Heart left ventricle (tissue), 16 donors: ENCODE results near the gene PRRG2. TPM values are rescaled to one million over a fixed set of nuclear protein-coding genes. Genes with fewer than 3 reads are reported as not detected.
"Not testable (repeated sequence)": the region's sequence is repeated elsewhere in the genome, so short reads cannot be mapped to it uniquely, and the experiment has no call there.

Experiments used
- ATAC-seq, 4 donors: fragments of 200-7000 bp; cut with Tn5 transposase; one replicate each; pipeline ENCODE4 v1.9.1; 2020 to 2022; ENCODE audit warnings: moderate library complexity in 4 of 4, mild to moderate bottlenecking in 3 of 4, moderate number of reproducible peaks in 1 of 4
- DNase-seq, 5 donors: peaks; one replicate each; pipeline ENCODE4 v3.0.0-alpha.2; 2020
- H3K27ac ChIP-seq, 12 donors: fragments of 200-600 bp; sonication (generic) in 4 of 12; one replicate each; pipeline versions ENCODE4 v1.5.0 to v1.8.0; 2016 to 2022; ENCODE audit warnings: mild to moderate bottlenecking in 2 of 12
- H3K27me3 ChIP-seq, 9 donors: fragments of 200-600 bp; sonication (generic) in 2 of 9; one replicate each; pipeline versions ENCODE4 v1.5.1 to v1.8.0; 2016 to 2022; ENCODE audit warnings: mild to moderate bottlenecking in 3 of 9
- H3K36me3 ChIP-seq, 9 donors: fragments of 200-600 bp; sonication (generic) in 2 of 9; one replicate each; pipeline versions ENCODE4 v1.5.0 to v1.8.0; 2018 to 2022; ENCODE audit warnings: mild to moderate bottlenecking in 2 of 9
- H3K4me1 ChIP-seq, 12 donors: fragments of 200-600 bp; sonication (generic) in 4 of 12; one replicate each; pipeline versions ENCODE4 v1.5.0 to v1.8.0; 2016 to 2022; ENCODE audit warnings: mild to moderate bottlenecking in 3 of 12
- H3K4me3 ChIP-seq, 12 donors: fragments of 200-600 bp; sonication (generic) in 4 of 12; one replicate each; pipeline versions ENCODE4 v1.5.0 to v1.8.0; 2017 to 2022; ENCODE audit warnings: mild to moderate bottlenecking in 9 of 12, moderate library complexity in 4 of 12
- H3K9me3 ChIP-seq, 12 donors: fragments of 200-600 bp; sonication (generic) in 4 of 12; one replicate each; pipeline versions ENCODE4 v1.5.0 to v1.8.0; 2016 to 2022; ENCODE audit warnings: mild to moderate bottlenecking in 1 of 12
- CTCF ChIP-seq, 12 donors: fragments of 200-600 bp; sonication (generic) in 4 of 12; IDR thresholded peaks; one replicate each; pipeline versions ENCODE4 v1.5.0 to v1.8.0; 2018 to 2022; ENCODE audit warnings: antibody characterized with exemption in 12 of 12, mild to moderate bottlenecking in 5 of 12
- POLR2A ChIP-seq, 2 donors: fragments of 450-650 bp; IDR thresholded peaks; one replicate each; pipeline ENCODE4 v1.6.1; 2017; ENCODE audit warnings: antibody characterized with exemption in 2 of 2, mild to moderate bottlenecking in 2 of 2, moderate library complexity in 2 of 2
- WGBS, 4 donors: extraction: QIAGEN DNeasy Blood & Tissue Kit in 2 of 4; methylation state at CpG; one replicate each; pipeline versions ENCODE4 v1.1.5 to v1.1.7; 2013 to 2018; 5-methylcytosine and 5-hydroxymethylcytosine counted together
- intact Hi-C, 10 donors: fragments of 100-400 bp; cut with DNase I; formaldehyde crosslinking; loops; one replicate each; pipeline versions ENCODE4 v1.11.1 to v1.14.2; 2022
- polyA plus RNA-seq, 2 donors: library from polyadenylated mRNA; stranded (reverse); fragments of 200-250 nt; gene quantifications; one replicate each; pipeline ENCODE4 v1.2.3, GENCODE V29; 2013
- total RNA-seq, 9 donors: library from RNA; depleted of rRNA in 2 of 9; stranded (reverse); fragments of >200 nt in 2 of 9; fragmentation: NEBNext Ultra II Directional in 3 of 9; extraction: Animal tissue kit (Norgen Biotek cat#: 25700) in 3 of 9; gene quantifications; one replicate each; pipeline versions ENCODE4 v1.1.0 to v1.2.4, GENCODE V29; 2016 to 2023
- donor health status: ischemic (EF 13 %, LVEDD 7.1; RV severe dilation, severe dysfunction).
- donor health status: healthy with polysubstance abuse.
- donor health status: DM: no; HTN: yes; CAD: no.
- donor health status: DM: no; HTN: no; CAD: no.
- donor health status: ischemic (EF 25% LVEDD 6.9; RV normal size, moderate dysfunction).
- donor health status: ischemic (EF 25% LVEDD 5.7; RV mildly dilated, moderate dysfunction).
- donor health status: healthy.
- donor health status: DM: yes; HTN: yes; CAD: no.
- donor health status: ischemic (EF 35%, LVEDD 5.7; RV mildly dilated, moderate dysfunction).
- donor health status: nonischemic (EF 11% LVEDD 7.7; RV severe dilation, severe dysfunction).
- donor health status: DM: yes; HTN: yes; CAD: no.
- donor health status: PGD.
- donor health status: ischemic (EF 29% LVEDD 5.4; RV normal size, mild dysfunction).
- donor health status: nonischemic (EF 23%, LVEDD 6.1; RV moderate dilation, normal function).

The PRRG2 gene
- total and polyA plus RNA-seq, 11 donors: 0.27 to 3.2 (median 0.88) TPM; not detected in 1

- H3K4me3 ChIP-seq: no peak overlapping the region
- TF ChIP-seq POLR2A (IDR thresholded peaks at IDR 0.05) (no peak), CTCF (IDR thresholded peaks at IDR 0.05) (no peak)
- peaks cover 0 to 26% (median 12%) of the 10 kb centered on the region in 9 donors for H3K36me3 ChIP-seq
- intact Hi-C loops: loop anchor here in 1 of 10 donors (5.0 kb wide), 1 partner anchor 185 kb away; the partner anchor contains the start of gene MED25
- WGBS, 4 donors: 96 to 100% (median 98%) methylated on average over 5 of the region's 5 CpGs
- ATAC-seq: no peak
- H3K27me3 ChIP-seq: no peaks in the 10 kb centered on the region
- peaks cover 0 to 43% (median 28%) of the 10 kb centered on the region in 12 donors for H3K4me1 ChIP-seq
- no peak for DNase-seq
- H3K27ac ChIP-seq: no peak overlapping the region
- H3K9me3 ChIP-seq: no peaks in the 10 kb centered on the region
Observed at GRCh38 chr19:49632576-49632975, 51.5 kb downstream of the PRRG2 start.

- not testable (repeated sequence) for H3K27ac ChIP-seq, DNase-seq, H3K4me3 ChIP-seq, ATAC-seq, H3K9me3 ChIP-seq, H3K27me3 ChIP-seq
- WGBS, 4 donors: 70 to 74% (median 72%) methylated on average over 8 to 9 of the region's 9 CpGs
- intact Hi-C loops: loop anchor here in 1 of 10 donors (5.0 kb wide), 1 partner anchor 184 kb away; the partner anchor contains the start of gene MED25
- Histone ChIP-seq H3K36me3 (peaks cover 0 to 24% (median 12%) of the 10 kb centered on the region in 9 donors), H3K4me1 (peaks cover 0 to 50% (median 33%) of the 10 kb centered on the region in 12 donors)
Observed at GRCh38 chr19:49633273-49633672, 52.2 kb downstream of the PRRG2 start.

GRCh38 chr19:49635530-49636232 lies 54.6 kb downstream of the PRRG2 start:
- ATAC-seq (no peak), DNase-seq (no peak)
- H3K9me3 ChIP-seq: no peaks in the 10 kb centered on the region
- peaks cover 0 to 60% (median 38%) of the 10 kb centered on the region in 12 donors for H3K4me1 ChIP-seq
- peaks cover 0 to 23% (median 12%) of the 10 kb centered on the region in 9 donors for H3K36me3 ChIP-seq
- TF ChIP-seq CTCF (IDR thresholded peaks at IDR 0.05) (peak in 1 of 12 donors; percentile 5), POLR2A (IDR thresholded peaks at IDR 0.05) (no peak)
- intact Hi-C loops: loop anchor here in 5 of 10 donors (5.0 kb wide), 2 partner anchors 38 to 43 kb away; partner anchors contain the start of gene PRR12 (in 4 of the 5)
- 33 to 51% (median 41%) methylated on average over 24 of the region's 24 CpGs for WGBS, 4 donors
- no peaks in the 10 kb centered on the region for H3K27me3 ChIP-seq
- no peak overlapping the region for H3K4me3 ChIP-seq
- H3K27ac ChIP-seq: peak overlapping the region in 10 of 12 donors; percentile 26 to 61 (median 54)

- intact Hi-C loops: loop anchor here in 5 of 10 donors (5.0 kb wide), 2 partner anchors 39 to 44 kb away; partner anchors contain the start of gene PRR12 (in 4 of the 5)
- ATAC-seq (no peak), DNase-seq (no peak)
- H3K4me1 ChIP-seq: peaks cover 0 to 56% (median 37%) of the 10 kb centered on the region in 12 donors
- H3K27ac ChIP-seq: peak overlapping the region in 5 of 12 donors; percentile 11 to 61 (median 55)
- peaks cover 0 to 23% (median 12%) of the 10 kb centered on the region in 9 donors for H3K36me3 ChIP-seq
- no peaks in the 10 kb centered on the region for H3K9me3 ChIP-seq
- TF ChIP-seq CTCF (IDR thresholded peaks at IDR 0.05) (no peak), POLR2A (IDR thresholded peaks at IDR 0.05) (no peak)
- no peaks in the 10 kb centered on the region for H3K27me3 ChIP-seq
- WGBS, 4 donors: 79 to 85% (median 80%) methylated on average over 24 to 30 of the region's 30 CpGs
- H3K4me3 ChIP-seq: no peak overlapping the region
Observed at GRCh38 chr19:49636233-49636932, 55.3 kb downstream of the PRRG2 start.
